NCI-H1105 (cell line): Measurements from ENCODE around the gene CACNA2D4.

Experiments
- DNase-seq: peaks from one replicate; lab custom pipeline; 2025; lab: John Stamatoyannopoulos, UW

CACNA2D4 gene

GRCh38 chr12:1844661-1845409 lies 73.6 kb downstream of the CACNA2D4 start:
- DNase-seq, result no peak

- no peak for DNase-seq
Observed at GRCh38 chr12:1844223-1844622, 74.2 kb downstream of the CACNA2D4 start.

- no peak for DNase-seq
Observed at GRCh38 chr12:1843641-1844005, 74.8 kb downstream of the CACNA2D4 start.

GRCh38 chr12:1842905-1843640 lies 75.4 kb downstream of the CACNA2D4 start:
- DNase-seq, result no peak

GRCh38 chr12:1842183-1842904 lies 76.1 kb downstream of the CACNA2D4 start:
- no peak for DNase-seq

GRCh38 chr12:1841586-1842182 lies 76.8 kb downstream of the CACNA2D4 start:
- no peak for DNase-seq

- DNase-seq, result no peak
Observed at GRCh38 chr12:1840981-1841425, 77.4 kb downstream of the CACNA2D4 start.

- no peak for DNase-seq
Observed at GRCh38 chr12:1839956-1840951, 78.2 kb downstream of the CACNA2D4 start.

- DNase-seq, result no peak
Observed at GRCh38 chr12:1839464-1839863, 79.0 kb downstream of the CACNA2D4 start.

- no peak for DNase-seq
Observed at GRCh38 chr12:1838994-1839365, 79.5 kb downstream of the CACNA2D4 start.

GRCh38 chr12:1838205-1838993 lies 80.1 kb downstream of the CACNA2D4 start:
- DNase-seq, result no peak

- DNase-seq, result no peak
Observed at GRCh38 chr12:1837541-1838204, 80.8 kb downstream of the CACNA2D4 start.

- DNase-seq, result no peak
Observed at GRCh38 chr12:1836854-1837421, 81.5 kb downstream of the CACNA2D4 start.

- no peak for DNase-seq
Observed at GRCh38 chr12:1836241-1836803, 82.1 kb downstream of the CACNA2D4 start.

GRCh38 chr12:1835211-1836131 lies 83.0 kb downstream of the CACNA2D4 start:
- DNase-seq, result no peak

- no peak for DNase-seq
Observed at GRCh38 chr12:1834186-1834925, 84.1 kb downstream of the CACNA2D4 start.

GRCh38 chr12:1833596-1834028 lies 84.8 kb downstream of the CACNA2D4 start:
- DNase-seq, result no peak
